B cell (primary cell): ENCODE measurements around the gene PLTP. TPM values are rescaled to one million over a fixed set of nuclear protein-coding genes. Genes with fewer than 3 reads are reported as not detected.

Experiments used
- ATAC-seq: fragments of 200-7000 bp; cut with Tn5 transposase; one replicate; pipeline ENCODE4 v1.10.0; 2021; ENCODE audit warnings: low read depth, mild to moderate bottlenecking, moderate number of reproducible peaks, moderate library complexity
- CTCF ChIA-PET: fragments of 350-600 bp; sonication (Branson Sonifier 250); formaldehyde crosslinking; loops from one replicate; lab custom pipeline; 2021; ENCODE audit warnings: antibody characterized with exemption, inconsistent platforms; lab: Charles Lee
- POLR2A ChIA-PET: fragments of 350-600 bp; sonication (Branson Sonifier 250); formaldehyde crosslinking; loops from one replicate; lab custom pipeline; 2021; ENCODE audit warnings: antibody characterized with exemption; lab: Charles Lee
- DNase-seq: peaks from one replicate; pipeline ENCODE4 v3.0.0; 2013
- H2AFZ ChIP-seq: 2 replicates; pipeline ENCODE4 v1.6.1; 2012; ENCODE audit warnings: mild to moderate bottlenecking, low read depth, low read length; ENCODE audit not compliant: insufficient read depth, poor library complexity, severe bottlenecking
- H3K27ac ChIP-seq, 2 donors: 1 replicate in 1 of 2; 2 replicates in 1 of 2; pipeline ENCODE4 v1.5.1; 2012 to 2013; ENCODE audit warnings: low read length in 2 of 2, mild to moderate bottlenecking in 2 of 2, moderate library complexity in 1 of 2
- H3K27me3 ChIP-seq, 4 experiments: fragments of 200-600 bp in 1 of 4; sonication (generic) in 1 of 4; replicated peaks in 1 of 4; 1 replicate in 2 of 4; 2 replicates in 2 of 4; pipeline versions ENCODE4 v1.6.1 to v1.7.0; 2013 to 2016; ENCODE audit warnings: low read length in 3 of 4, mild to moderate bottlenecking in 2 of 4, mixed read lengths in 1 of 4, moderate library complexity in 1 of 4; ENCODE audit not compliant: insufficient read depth in 4 of 4, control insufficient read depth in 3 of 4; ENCODE audit errors: control extremely low read depth in 1 of 4
- H3K36me3 ChIP-seq, 2 experiments: replicated peaks in 1 of 2; 1 replicate in 1 of 2; 2 replicates in 1 of 2; pipeline versions ENCODE4 v1.6.1 to v1.7.1; 2013; ENCODE audit warnings: low read length in 1 of 2; ENCODE audit not compliant: insufficient read depth in 2 of 2, control insufficient read depth in 1 of 2; ENCODE audit errors: control extremely low read depth in 1 of 2, extremely low read depth in 1 of 2
- H3K4me1 ChIP-seq, 2 donors: fragments of 200-600 bp in 1 of 2; sonication (generic) in 1 of 2; 1 replicate in 1 of 2; 2 replicates in 1 of 2; pipeline versions ENCODE4 v1.5.1 to v1.6.1; 2013 to 2017; ENCODE audit warnings: low read length in 2 of 2; ENCODE audit not compliant: control insufficient read depth in 2 of 2, insufficient read depth in 2 of 2
- H3K4me2 ChIP-seq: replicated peaks from 2 replicates; pipeline ENCODE3; 2012; ENCODE audit warnings: mild to moderate bottlenecking, low read depth, low read length; ENCODE audit not compliant: poor library complexity, severe bottlenecking
- H3K4me3 ChIP-seq, 5 experiments: fragments of 200-600 bp in 1 of 5; sonication (generic) in 1 of 5; 1 replicate in 3 of 5; 2 replicates in 2 of 5; pipeline versions ENCODE4 v1.5.1 to v1.7.0; 2011 to 2016; ENCODE audit warnings: low read length in 4 of 5, mild to moderate bottlenecking in 4 of 5, low read depth in 2 of 5, control low read depth in 1 of 5, moderate library complexity in 1 of 5; ENCODE audit not compliant: insufficient read depth in 1 of 5; ENCODE audit errors: control extremely low read depth in 1 of 5, extremely low read depth in 1 of 5
- H3K79me2 ChIP-seq: fragments of 200-600 bp; sonication (generic); one replicate; pipeline ENCODE4 v1.6.0; 2016; ENCODE audit warnings: low read length; ENCODE audit not compliant: control insufficient read depth, insufficient read depth
- H3K9ac ChIP-seq: fragments of 200-600 bp; sonication (generic); 2 replicates; pipeline ENCODE4 v1.6.1; 2017; ENCODE audit warnings: mild to moderate bottlenecking, low read length, moderate library complexity
- H3K9me3 ChIP-seq, 3 donors: one replicate each; pipeline versions ENCODE4 v1.6.1 to v1.7.1; 2013; ENCODE audit warnings: low read length in 2 of 3; ENCODE audit not compliant: control insufficient read depth in 2 of 3, insufficient read depth in 1 of 3; ENCODE audit errors: control extremely low read depth in 1 of 3
- H4K20me1 ChIP-seq: 2 replicates; pipeline ENCODE4 v1.6.0; 2012; ENCODE audit warnings: mild to moderate bottlenecking, low read length; ENCODE audit not compliant: insufficient read depth, control insufficient read depth, poor library complexity, severe bottlenecking
- H3K27ac Mint-ChIP-seq: one replicate; pipeline ENCODE4 v1.8.0; 2021; ENCODE audit warnings: mixed read lengths
- H3K27me3 Mint-ChIP-seq: one replicate; pipeline ENCODE4 v1.8.0; 2021; ENCODE audit warnings: mixed read lengths
- H3K4me1 Mint-ChIP-seq: one replicate; pipeline ENCODE4 v1.8.0; 2021; ENCODE audit warnings: mixed read lengths
- H3K4me3 Mint-ChIP-seq: one replicate; pipeline ENCODE4 v1.8.0; 2021; ENCODE audit warnings: mixed read lengths
- H3K9me3 Mint-ChIP-seq: one replicate; pipeline ENCODE4 v1.8.0; 2022; ENCODE audit warnings: mixed read lengths; ENCODE audit not compliant: insufficient read depth
- CTCF ChIP-seq: fragments of 200-600 bp; IDR thresholded peaks from one replicate; pipeline ENCODE4 v1.8.0; 2022; ENCODE audit warnings: antibody characterized with exemption, mild to moderate bottlenecking
- EZH2 ChIP-seq: IDR thresholded peaks from 2 replicates; pipeline ENCODE4 v1.6.1; 2012; ENCODE audit warnings: borderline replicate concordance, low read depth, mild to moderate bottlenecking, moderate library complexity, low read length; ENCODE audit not compliant: insufficient read depth, poor library complexity, severe bottlenecking
- WGBS: methylation state at CpG from one replicate; pipeline ENCODE4 v1.1.5; 2013; ENCODE audit warnings: missing lambda C conversion rate; ENCODE audit not compliant: insufficient coverage; 5-methylcytosine and 5-hydroxymethylcytosine counted together
- intact Hi-C: fragments of 100-400 bp; cut with micrococcal nuclease; formaldehyde crosslinking; loops from one replicate; pipeline ENCODE4 v1.10.0; 2022
- polyA plus RNA-seq: library from polyadenylated mRNA; depleted of rRNA; stranded (reverse); fragments of >200 nt; gene quantifications from 2 replicates; pipeline ENCODE4 v1.2.3, GENCODE V29; 2012
- total RNA-seq, 2 donors: library from RNA; stranded (reverse); fragments of 120-200 nt in 1 of 2; gene quantifications; 1 replicate in 1 of 2; 2 replicates in 1 of 2; pipeline versions ENCODE4 v1.2.3 to v1.2.4, GENCODE V29; 2013 to 2022

Gene PLTP
- total and polyA plus RNA-seq, 2 donors (not counting 1 experiment from before 2014, with no cell fraction given) = 1.4 to 4.0 TPM

- H3K36me3 ChIP-seq = no peaks in the 10 kb centered on the region
- no peaks in the 10 kb centered on the region for H3K79me2 ChIP-seq
- 97% methylated on average over 14 of the region's 17 CpGs for WGBS
- H3K4me3 ChIP-seq = no peak overlapping the region
- Mint-ChIP-seq H3K27ac (no peak overlapping the region), H3K4me3 (no peak overlapping the region), H3K27me3 (peaks cover 2% of the 10 kb centered on the region), H3K9me3 (no peaks in the 10 kb centered on the region), H3K4me1 (peaks cover 25% of the 10 kb centered on the region)
- no peak overlapping the region for H3K4me2 ChIP-seq
- intact Hi-C loops = no loop called here
- peaks cover 0 to 11% (median 5%) of the 10 kb centered on the region in 4 experiments for H3K27me3 ChIP-seq
- H3K27ac ChIP-seq = no peak overlapping the region
- ATAC-seq (no peak), DNase-seq (no peak)
- no peak overlapping the region for H3K9ac ChIP-seq
- peaks cover 0 to 11% (median 0%) of the 10 kb centered on the region in 3 donors for H3K9me3 ChIP-seq
- peaks cover 13 to 26% of the 10 kb centered on the region in 2 donors for H3K4me1 ChIP-seq
- no peak overlapping the region for H2AFZ ChIP-seq
- POLR2A ChIA-PET = no interaction called here
- TF ChIP-seq CTCF = no peak
- no peak for TF ChIP-seq EZH2
- CTCF ChIA-PET = no interaction called here
- H4K20me1 ChIP-seq = no peaks in the 10 kb centered on the region
Measured at GRCh38 chr20:45907219-45907948, 4.6 kb downstream of the PLTP start.

DNA sequence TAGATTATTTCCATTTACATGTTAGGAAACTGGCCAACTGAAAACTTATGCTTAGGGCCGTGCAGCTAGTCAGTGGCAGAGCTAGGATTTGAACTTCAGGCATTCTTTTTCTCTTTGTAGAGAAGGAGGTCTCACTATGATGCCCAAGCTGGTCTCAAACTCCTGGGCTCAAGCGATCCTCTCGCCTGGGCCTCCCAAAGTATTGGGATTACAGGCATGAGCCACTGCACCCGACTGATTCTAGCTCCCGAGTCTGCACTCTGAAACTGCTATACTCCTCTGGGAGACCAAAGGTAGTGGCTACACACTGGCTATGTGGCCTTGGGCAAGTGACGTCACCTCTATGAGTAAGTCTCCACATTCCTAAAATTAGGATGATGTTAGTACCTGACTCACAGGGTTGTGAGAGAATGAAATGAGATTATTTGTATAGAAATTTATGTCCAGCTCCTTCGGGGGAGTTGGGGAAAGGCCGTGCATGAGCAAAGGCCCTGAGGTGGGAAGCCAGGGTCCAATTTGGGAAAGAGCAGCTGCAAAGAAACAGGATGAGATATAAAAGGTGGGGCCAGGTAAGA lies 6.4 kb downstream of the PLTP start:
- H3K27ac ChIP-seq = no peak overlapping the region
- peaks cover 0 to 12% of the 10 kb centered on the region in 2 donors for H3K4me1 ChIP-seq
- H3K27me3 Mint-ChIP-seq = no peaks in the 10 kb centered on the region
- ChIA-PET CTCF (interaction anchor here (1.0 kb wide), 1 partner anchor 17 kb away, joined by 7 read pairs; no protein-coding TSS in a partner anchor), POLR2A (no interaction called here)
- peaks cover 11% of the 10 kb centered on the region for H3K4me1 Mint-ChIP-seq
- 96% methylated on average over 7 of the region's 8 CpGs for WGBS
- no peak overlapping the region for H3K4me2 ChIP-seq
- H3K27ac Mint-ChIP-seq = no peak overlapping the region
- intact Hi-C loops = no loop called here
- H3K9me3 ChIP-seq = no peaks in the 10 kb centered on the region
- H3K79me2 ChIP-seq = no peaks in the 10 kb centered on the region
- no peak overlapping the region for H2AFZ ChIP-seq
- DNase-seq (no peak), ATAC-seq (no peak)
- no peak overlapping the region for H3K4me3 Mint-ChIP-seq
- H3K4me3 ChIP-seq = no peak overlapping the region
- H3K9me3 Mint-ChIP-seq = no peaks in the 10 kb centered on the region
- no peaks in the 10 kb centered on the region for H4K20me1 ChIP-seq
- H3K9ac ChIP-seq = no peak overlapping the region
- H3K27me3 ChIP-seq = no peaks in the 10 kb centered on the region
- H3K36me3 ChIP-seq = no peaks in the 10 kb centered on the region
- no peak for TF ChIP-seq EZH2
